GM12864 (cell line): ENCODE measurements around the gene VWA8.

Experiments
- DNase-seq: peaks from one replicate; pipeline ENCODE4 v3.0.0-alpha.2; 2011; ENCODE audit warnings: low read depth
- H3K4me3 ChIP-seq: 2 replicates; pipeline ENCODE4 v1.5.1; 2011; ENCODE audit warnings: mild to moderate bottlenecking, low read depth, low read length, control low read depth
- CTCF ChIP-seq: IDR thresholded peaks from 2 replicates; pipeline ENCODE4 v1.5.1; 2011; ENCODE audit warnings: low read depth, mild to moderate bottlenecking, moderate library complexity, low read length, control low read depth, inconsistent platforms; ENCODE audit errors: missing control alignments

VWA8 gene

DNA sequence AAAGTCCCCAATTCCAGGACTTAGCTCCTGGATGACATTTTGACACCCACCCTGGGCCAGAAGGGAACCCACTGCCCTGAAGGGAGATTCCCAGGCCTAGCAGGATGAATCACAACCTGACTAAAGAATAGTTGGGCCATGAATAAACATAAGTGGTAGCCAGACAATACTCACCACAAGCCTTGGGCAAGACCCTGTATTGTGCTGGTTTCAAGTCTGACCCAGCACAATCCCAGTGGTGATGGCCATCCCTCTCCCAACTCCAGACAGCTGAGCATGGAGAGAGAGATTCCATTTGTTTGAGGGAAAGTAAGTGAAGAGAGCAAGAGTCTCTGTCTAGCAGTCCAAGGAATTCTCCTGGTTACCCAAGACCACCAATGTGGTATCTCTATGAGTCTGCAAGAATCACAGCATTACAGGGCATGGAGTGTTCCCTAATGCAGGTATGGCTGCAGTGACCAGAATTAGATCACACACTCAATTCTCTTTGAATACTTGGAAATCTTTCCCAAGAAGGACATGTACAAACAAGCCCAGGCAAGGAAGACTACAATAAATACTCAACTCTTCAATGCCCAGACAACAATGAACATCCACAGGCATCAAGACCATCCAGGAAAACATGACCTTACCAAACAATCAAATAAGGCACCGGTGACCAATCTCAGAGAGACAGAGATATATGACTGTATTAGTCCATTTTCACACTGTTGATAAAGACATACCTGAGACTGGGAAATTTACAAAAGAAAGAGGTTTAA is 158.0 kb downstream of the VWA8 start:
- no peak for TF ChIP-seq CTCF
- no peak for DNase-seq
- no peak overlapping the region for H3K4me3 ChIP-seq

- TF ChIP-seq CTCF, result no peak
- DNase-seq, result no peak
- no peak overlapping the region for H3K4me3 ChIP-seq
Measured at GRCh38 chr13:41802043-41802683, 158.7 kb downstream of the VWA8 start.

DNA sequence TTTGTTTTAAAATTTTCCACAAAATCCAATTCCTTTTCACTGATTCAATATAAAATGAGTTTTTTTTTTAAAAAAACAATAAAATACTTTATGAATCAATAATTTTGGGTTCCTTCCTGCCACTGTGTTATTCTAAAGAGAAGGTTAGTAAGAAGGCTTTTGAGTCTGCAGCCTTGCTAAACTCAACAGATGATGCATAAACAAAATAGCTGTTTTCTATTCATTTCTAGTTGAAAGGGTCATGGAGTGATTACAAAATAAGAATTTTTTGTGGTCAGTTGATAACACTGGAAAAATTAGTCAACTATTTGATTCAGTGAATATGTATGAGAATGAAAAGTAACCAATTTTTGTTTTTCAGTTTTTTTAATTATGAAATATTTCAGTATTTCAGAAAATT is 169.9 kb downstream of the VWA8 start:
- TF ChIP-seq CTCF, result no peak

DNA sequence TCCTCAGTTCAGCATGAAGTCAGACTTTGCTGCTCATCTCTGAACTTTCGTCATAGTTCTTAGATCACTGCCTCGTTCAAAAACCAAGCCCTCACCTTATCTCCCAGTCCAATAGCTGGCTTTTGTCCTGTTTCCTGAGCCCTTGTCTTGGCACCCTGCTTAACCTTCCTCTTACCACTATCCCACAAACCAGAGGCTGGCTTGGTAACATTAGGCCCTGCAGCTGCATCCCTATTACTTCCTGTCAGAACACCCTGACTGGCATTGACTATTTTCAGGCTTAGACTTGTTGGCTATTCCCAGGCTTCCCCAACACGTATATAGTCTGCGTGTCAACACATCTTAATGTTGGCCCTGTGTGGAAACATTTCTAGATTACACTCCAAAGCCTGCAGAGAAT is 172.4 kb downstream of the VWA8 start:
- no peak for TF ChIP-seq CTCF
- DNase-seq, result no peak

More for the DNA sequence above, 169.9 kb downstream of the VWA8 start:
- DNase-seq, result no peak
- no peak overlapping the region for H3K4me3 ChIP-seq

DNA sequence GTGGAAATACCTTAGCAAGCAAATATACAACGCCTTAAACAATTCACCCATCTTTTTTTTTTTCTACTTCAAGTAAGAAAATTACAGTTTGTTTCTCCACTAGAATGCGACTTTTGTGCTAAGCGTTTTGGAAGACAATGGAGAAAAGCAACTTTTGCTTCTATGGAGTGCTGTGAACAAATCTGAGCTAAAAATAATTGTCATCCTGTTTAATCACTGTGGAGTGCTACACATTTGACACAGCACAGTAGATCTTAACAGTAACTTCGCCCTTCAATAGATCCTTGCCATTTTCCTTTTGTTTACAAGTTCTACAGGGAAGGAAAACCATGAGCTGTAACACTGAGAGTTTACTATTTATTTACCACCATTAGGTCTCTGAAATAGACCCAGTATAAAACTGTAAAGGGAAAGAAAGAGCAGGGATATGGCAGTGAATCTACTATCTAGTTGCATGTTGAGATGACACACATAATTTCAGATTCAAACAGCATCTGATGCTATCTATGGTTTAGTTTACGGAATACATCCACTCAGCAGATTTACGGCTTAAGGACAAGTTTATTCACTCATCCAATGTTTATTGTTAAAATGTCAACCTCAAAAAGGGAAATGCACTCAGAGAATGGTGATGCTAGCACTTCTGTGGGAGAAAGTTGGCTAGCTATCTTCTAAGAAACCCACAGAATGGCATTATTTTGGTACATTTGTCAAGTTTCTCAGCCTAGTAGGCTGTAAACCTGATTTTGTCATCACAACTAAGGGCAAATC is 175.3 kb downstream of the VWA8 start:
- no peak for DNase-seq
- no peak overlapping the region for H3K4me3 ChIP-seq
- no peak for TF ChIP-seq CTCF

More for the DNA sequence above, 172.4 kb downstream of the VWA8 start:
- no peak overlapping the region for H3K4me3 ChIP-seq

GRCh38 chr13:41782086-41782485 is 178.8 kb downstream of the VWA8 start:
- no peak overlapping the region for H3K4me3 ChIP-seq
- DNase-seq, result no peak
- TF ChIP-seq CTCF, result no peak
